Osteocyte (in vitro differentiated cells): ENCODE measurements around the gene GNB2. TPM values are rescaled to one million over a fixed set of nuclear protein-coding genes. Genes with fewer than 3 reads are reported as not detected.
A peak's percentile ranks its signal among the peaks of the same experiment; 100 is the strongest.
"Not testable (repeated sequence)": the region's sequence is repeated elsewhere in the genome, so short reads cannot be mapped to it uniquely, and the experiment has no call there.

Source experiments
- DNase-seq: peaks from one replicate; pipeline ENCODE4 v3.0.0; 2021; ENCODE audit warnings: mixed read lengths; ENCODE audit not compliant: unreplicated experiment; ENCODE audit errors: extremely low spot score
- H3K27ac Mint-ChIP-seq: one replicate; pipeline ENCODE4 v1.8.0; 2021; ENCODE audit warnings: mild to moderate bottlenecking, mixed read lengths; ENCODE audit not compliant: unreplicated experiment
- H3K27me3 Mint-ChIP-seq: one replicate; pipeline ENCODE4 v1.8.0; 2021; ENCODE audit warnings: mixed read lengths; ENCODE audit not compliant: unreplicated experiment
- H3K36me3 Mint-ChIP-seq: one replicate; pipeline ENCODE4 v1.8.0; 2021; ENCODE audit warnings: mixed read lengths; ENCODE audit not compliant: unreplicated experiment
- H3K4me1 Mint-ChIP-seq: one replicate; pipeline ENCODE4 v1.8.0; 2021; ENCODE audit warnings: mixed read lengths; ENCODE audit not compliant: unreplicated experiment
- H3K4me3 Mint-ChIP-seq: one replicate; pipeline ENCODE4 v1.8.0; 2021; ENCODE audit warnings: mild to moderate bottlenecking, moderate library complexity, mixed read lengths; ENCODE audit not compliant: unreplicated experiment
- H3K9me3 Mint-ChIP-seq: one replicate; pipeline ENCODE4 v1.8.0; 2021; ENCODE audit warnings: mixed read lengths; ENCODE audit not compliant: unreplicated experiment
- CTCF ChIP-seq: fragments of 200-600 bp; sonication (generic); IDR thresholded peaks from 2 replicates; pipeline ENCODE4 v1.5.0; 2021; ENCODE audit warnings: antibody characterized with exemption, mild to moderate bottlenecking, moderate library complexity
- total RNA-seq: library from RNA; stranded (reverse); gene quantifications from 2 replicates; pipeline ENCODE4 v1.2.1, GENCODE V29; 2021

GNB2 gene
- total RNA-seq, 1 donor from 2014 or later, result 229 TPM

- no peak for DNase-seq
- peaks cover 19% of the 10 kb centered on the region for H3K4me1 Mint-ChIP-seq
- TF ChIP-seq CTCF, result no peak
- peaks cover 6% of the 10 kb centered on the region for H3K9me3 Mint-ChIP-seq
- no peaks in the 10 kb centered on the region for H3K36me3 Mint-ChIP-seq
- peaks cover 41% of the 10 kb centered on the region for H3K27me3 Mint-ChIP-seq
- no peak overlapping the region for H3K27ac Mint-ChIP-seq
- H3K4me3 Mint-ChIP-seq, result peak overlapping the region; percentile 14
Measured at GRCh38 chr7:100720671-100721504, 47.3 kb downstream of the GNB2 start.

- no peak for DNase-seq
- no peak for TF ChIP-seq CTCF
- H3K27me3 Mint-ChIP-seq, result peaks cover 41% of the 10 kb centered on the region
- H3K9me3 Mint-ChIP-seq, result peaks cover 6% of the 10 kb centered on the region
- H3K36me3 Mint-ChIP-seq, result no peaks in the 10 kb centered on the region
- no peak overlapping the region for H3K4me3 Mint-ChIP-seq
- H3K27ac Mint-ChIP-seq, result no peak overlapping the region
- peaks cover 22% of the 10 kb centered on the region for H3K4me1 Mint-ChIP-seq
Measured at GRCh38 chr7:100721505-100721812, 47.9 kb downstream of the GNB2 start.

GRCh38 chr7:100722480-100723212, 49.1 kb downstream of the GNB2 start:
- H3K27ac Mint-ChIP-seq, result no peak overlapping the region
- DNase-seq, result no peak
- no peak overlapping the region for H3K4me3 Mint-ChIP-seq
- H3K9me3 Mint-ChIP-seq, result peaks cover 6% of the 10 kb centered on the region
- peaks cover 35% of the 10 kb centered on the region for H3K27me3 Mint-ChIP-seq
- TF ChIP-seq CTCF, result no peak
- peaks cover 27% of the 10 kb centered on the region for H3K4me1 Mint-ChIP-seq
- no peaks in the 10 kb centered on the region for H3K36me3 Mint-ChIP-seq

GRCh38 chr7:100723732-100724275, 50.3 kb downstream of the GNB2 start:
- Mint-ChIP-seq H3K27me3 (peaks cover 29% of the 10 kb centered on the region), H3K4me3 (no peak overlapping the region), H3K9me3 (no peaks in the 10 kb centered on the region), H3K4me1 (peaks cover 27% of the 10 kb centered on the region), H3K36me3 (no peaks in the 10 kb centered on the region), H3K27ac (no peak overlapping the region)
- TF ChIP-seq CTCF, result no peak
- no peak for DNase-seq

GRCh38 chr7:100724364-100724763, 50.8 kb downstream of the GNB2 start:
- H3K27ac Mint-ChIP-seq, DNase-seq, H3K4me3 Mint-ChIP-seq, H3K36me3 Mint-ChIP-seq, H3K9me3 Mint-ChIP-seq: not testable (repeated sequence)
- Mint-ChIP-seq H3K4me1 (peaks cover 27% of the 10 kb centered on the region), H3K27me3 (peaks cover 26% of the 10 kb centered on the region)
